NK-92 (cell line): ENCODE data around the gene PRH2.

Experiments used
- DNase-seq: peaks from one replicate; lab custom pipeline; 2025; ENCODE audit not compliant: unreplicated experiment; lab: John Stamatoyannopoulos, UW

PRH2 gene

GRCh38 chr12:10928746-10929286 lies at the start of gene PRH2:
PRH2 (plus strand) TSS chr12:10929236; CDS start chr12:10929274, 38 bp downstream.
- DNase-seq: no peak

GRCh38 chr12:10884086-10884725 lies 44.8 kb upstream of the PRH2 start, which contains the start of gene PRH1:
PRH1 (minus strand) TSS chr12:10884255; CDS start chr12:10884217, 38 bp downstream.
- DNase-seq: no peak

GRCh38 chr12:10889226-10889625 lies 39.8 kb upstream of the PRH2 start:
- DNase-seq: no peak

GRCh38 chr12:10891937-10892336 lies 37.1 kb upstream of the PRH2 start:
- DNase-seq: no peak

GRCh38 chr12:10896854-10897253 lies 32.2 kb upstream of the PRH2 start:
- no peak for DNase-seq

GRCh38 chr12:10900530-10900929 lies 28.5 kb upstream of the PRH2 start:
- DNase-seq: no peak

- no peak for DNase-seq
Observed at GRCh38 chr12:10900972-10901371, 28.1 kb upstream of the PRH2 start.

- no peak for DNase-seq
Observed at GRCh38 chr12:10901427-10901826, 27.6 kb upstream of the PRH2 start.

GRCh38 chr12:10904686-10905085 lies 24.4 kb upstream of the PRH2 start:
- no peak for DNase-seq

- DNase-seq: no peak
Observed at GRCh38 chr12:10909462-10909861, 19.6 kb upstream of the PRH2 start, which contains the start of gene TAS2R13. TAS2R13 (minus strand) TSS chr12:10909562; CDS start chr12:10909298, 264 bp downstream.

GRCh38 chr12:10910380-10910779 lies 18.7 kb upstream of the PRH2 start:
- DNase-seq: no peak

GRCh38 chr12:10919809-10920208 lies 9.2 kb upstream of the PRH2 start:
- DNase-seq: no peak

- DNase-seq: no peak
Observed at GRCh38 chr12:10926269-10926668, 2.8 kb upstream of the PRH2 start.

GRCh38 chr12:10936506-10936905 lies 7.5 kb downstream of the PRH2 start:
- no peak for DNase-seq

- no peak for DNase-seq
Observed at GRCh38 chr12:10939163-10939562, 10.1 kb downstream of the PRH2 start, which contains the start of gene TAS2R14. TAS2R14 (minus strand) TSS chr12:10939263; CDS start chr12:10939207, 56 bp downstream.

- no peak for DNase-seq
Observed at GRCh38 chr12:10940389-10940788, 11.4 kb downstream of the PRH2 start.

GRCh38 chr12:10941369-10941768 lies 12.3 kb downstream of the PRH2 start:
- DNase-seq: no peak

- DNase-seq: no peak
Observed at GRCh38 chr12:10941916-10942607, 13.0 kb downstream of the PRH2 start.

- DNase-seq: no peak
Observed at GRCh38 chr12:10943167-10943566, 14.1 kb downstream of the PRH2 start.

- DNase-seq: no peak
Observed at GRCh38 chr12:10952645-10953044, 23.6 kb downstream of the PRH2 start.

GRCh38 chr12:10956085-10956484 lies 27.0 kb downstream of the PRH2 start:
- no peak for DNase-seq

- DNase-seq: no peak
Observed at GRCh38 chr12:10957741-10958140, 28.7 kb downstream of the PRH2 start.
